DND-41 (cell line): ENCODE measurements around the gene GLB1L.

Experiments used
- EZH2 ChIP-seq: IDR thresholded peaks from 3 replicates; pipeline ENCODE4 v1.6.1; 2012; ENCODE audit warnings: borderline replicate concordance, low read depth, mild to moderate bottlenecking, moderate library complexity, low read length, inconsistent platforms; ENCODE audit not compliant: severe bottlenecking
- TF ChIP-seq, protein P1 (sequence below): IDR thresholded peaks from 2 replicates; pipeline ENCODE4 v1.5.1; 2012; ENCODE audit warnings: borderline replicate concordance, low read length, moderate library complexity, mild to moderate bottlenecking; ENCODE audit not compliant: poor library complexity, severe bottlenecking; ENCODE audit errors: extremely low read depth

DNA sequence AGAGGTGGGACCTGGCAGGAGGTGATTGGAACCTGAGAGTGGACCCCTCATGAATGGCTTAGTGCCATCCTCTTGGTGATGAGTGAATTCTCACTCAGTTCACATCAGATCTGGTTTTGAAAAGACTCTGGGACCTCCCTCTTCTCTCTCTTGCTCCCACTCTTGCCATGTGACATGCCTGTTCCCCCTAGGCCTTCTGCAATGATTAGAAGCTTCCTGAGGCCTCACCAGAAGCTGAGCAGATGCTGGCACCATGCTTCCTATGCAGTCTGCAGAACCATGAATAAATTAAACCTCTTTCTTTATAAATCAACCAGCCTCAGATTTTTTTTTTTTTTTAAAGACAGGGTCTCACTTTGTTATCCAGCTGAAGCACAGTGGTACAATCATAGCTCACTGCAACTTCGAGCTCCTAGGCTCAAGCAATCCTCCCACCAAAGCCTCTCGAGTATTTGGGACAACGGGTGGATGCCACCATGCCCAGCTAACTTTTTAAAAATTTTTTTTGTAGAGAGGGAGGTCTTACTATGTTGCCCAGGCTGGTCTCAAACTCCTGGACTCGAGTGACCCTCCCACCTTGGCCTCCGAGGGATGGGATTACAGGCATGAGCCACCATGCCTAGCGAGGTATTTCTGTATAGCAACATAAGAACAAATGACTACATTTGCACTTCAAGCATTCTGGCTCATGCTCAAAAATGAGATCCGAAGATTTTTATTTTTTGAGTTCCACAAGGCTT is 40.6 kb downstream of the GLB1L start:
- TF ChIP-seq, protein P1, sequence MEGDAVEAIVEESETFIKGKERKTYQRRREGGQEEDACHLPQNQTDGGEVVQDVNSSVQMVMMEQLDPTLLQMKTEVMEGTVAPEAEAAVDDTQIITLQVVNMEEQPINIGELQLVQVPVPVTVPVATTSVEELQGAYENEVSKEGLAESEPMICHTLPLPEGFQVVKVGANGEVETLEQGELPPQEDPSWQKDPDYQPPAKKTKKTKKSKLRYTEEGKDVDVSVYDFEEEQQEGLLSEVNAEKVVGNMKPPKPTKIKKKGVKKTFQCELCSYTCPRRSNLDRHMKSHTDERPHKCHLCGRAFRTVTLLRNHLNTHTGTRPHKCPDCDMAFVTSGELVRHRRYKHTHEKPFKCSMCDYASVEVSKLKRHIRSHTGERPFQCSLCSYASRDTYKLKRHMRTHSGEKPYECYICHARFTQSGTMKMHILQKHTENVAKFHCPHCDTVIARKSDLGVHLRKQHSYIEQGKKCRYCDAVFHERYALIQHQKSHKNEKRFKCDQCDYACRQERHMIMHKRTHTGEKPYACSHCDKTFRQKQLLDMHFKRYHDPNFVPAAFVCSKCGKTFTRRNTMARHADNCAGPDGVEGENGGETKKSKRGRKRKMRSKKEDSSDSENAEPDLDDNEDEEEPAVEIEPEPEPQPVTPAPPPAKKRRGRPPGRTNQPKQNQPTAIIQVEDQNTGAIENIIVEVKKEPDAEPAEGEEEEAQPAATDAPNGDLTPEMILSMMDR: no peak
- TF ChIP-seq EZH2: no peak
